Mesenchymal stem cell (in vitro differentiated cells and primary cell): Measurements from ENCODE around the gene USP46.

Experiments
- DNase-seq: peaks from one replicate; pipeline ENCODE4 v3.0.0-alpha.2; 2013
- H2AFZ ChIP-seq: one replicate; pipeline ENCODE4 v1.6.1; 2013; ENCODE audit warnings: low read depth, mild to moderate bottlenecking, control low read depth, inconsistent platforms, low read length, moderate library complexity
- H2AK5ac ChIP-seq: 2 replicates; pipeline ENCODE4 v1.6.1; 2013; ENCODE audit warnings: low read length, moderate library complexity, mild to moderate bottlenecking, inconsistent platforms; ENCODE audit not compliant: severe bottlenecking
- H2BK120ac ChIP-seq: one replicate; pipeline ENCODE4 v1.6.1; 2013; ENCODE audit warnings: low read depth, mild to moderate bottlenecking, inconsistent platforms, low read length, moderate library complexity
- H2BK12ac ChIP-seq, 2 experiments: one replicate each; pipeline ENCODE4 v1.6.1; 2013; ENCODE audit warnings: inconsistent platforms in 2 of 2, low read length in 2 of 2, mild to moderate bottlenecking in 2 of 2, moderate library complexity in 2 of 2, control low read depth in 1 of 2
- H2BK15ac ChIP-seq: one replicate; pipeline ENCODE4 v1.6.1; 2013; ENCODE audit warnings: mild to moderate bottlenecking, low read depth, inconsistent platforms; ENCODE audit not compliant: poor library complexity, severe bottlenecking
- H2BK5ac ChIP-seq: 2 replicates; pipeline ENCODE4 v1.6.1; 2013; ENCODE audit warnings: low read depth, mild to moderate bottlenecking, low read length, control low read depth, inconsistent platforms; ENCODE audit not compliant: poor library complexity, severe bottlenecking
- H3K14ac ChIP-seq, 2 experiments: one replicate each; pipeline ENCODE4 v1.6.1; 2013; ENCODE audit warnings: inconsistent platforms in 2 of 2, low read length in 2 of 2, control low read depth in 1 of 2, mild to moderate bottlenecking in 1 of 2, moderate library complexity in 1 of 2
- H3K18ac ChIP-seq, 2 experiments: one replicate each; pipeline ENCODE4 v1.6.1; 2013; ENCODE audit warnings: inconsistent platforms in 2 of 2, low read length in 2 of 2, control low read depth in 1 of 2, low read depth in 1 of 2, mild to moderate bottlenecking in 1 of 2
- H3K23ac ChIP-seq, 2 experiments: one replicate each; pipeline ENCODE4 v1.6.1; 2013; ENCODE audit warnings: inconsistent platforms in 2 of 2, low read length in 2 of 2, mild to moderate bottlenecking in 2 of 2, moderate library complexity in 2 of 2, control low read depth in 1 of 2
- H3K27ac ChIP-seq: 2 replicates; pipeline ENCODE4 v1.5.1; 2013; ENCODE audit warnings: mild to moderate bottlenecking, moderate library complexity, low read length, control low read depth, inconsistent platforms; ENCODE audit not compliant: poor library complexity, severe bottlenecking
- H3K27me3 ChIP-seq, 2 experiments: 2 replicates each; pipeline versions ENCODE4 v1.6.1 to v1.7.0; 2013; ENCODE audit warnings: low read length in 2 of 2, mild to moderate bottlenecking in 2 of 2, moderate library complexity in 2 of 2, control low read depth in 1 of 2, inconsistent platforms in 1 of 2; ENCODE audit not compliant: control insufficient read depth in 1 of 2, insufficient read depth in 1 of 2
- H3K36me3 ChIP-seq, 2 experiments: 2 replicates each; pipeline versions ENCODE4 v1.6.1 to v1.7.0; 2013; ENCODE audit warnings: low read length in 2 of 2, control low read depth in 1 of 2, inconsistent platforms in 1 of 2, low read depth in 1 of 2, mild to moderate bottlenecking in 1 of 2; ENCODE audit not compliant: insufficient read depth in 2 of 2, control insufficient read depth in 1 of 2
- H3K4ac ChIP-seq, 2 experiments: one replicate each; pipeline ENCODE4 v1.6.1; 2013; ENCODE audit warnings: inconsistent platforms in 2 of 2, low read length in 2 of 2, mild to moderate bottlenecking in 2 of 2, moderate library complexity in 2 of 2, control low read depth in 1 of 2, low read depth in 1 of 2
- H3K4me1 ChIP-seq: 2 replicates; pipeline ENCODE4 v1.6.1; 2013; ENCODE audit warnings: low read depth, low read length, control low read depth; ENCODE audit not compliant: control insufficient read depth, insufficient read depth
- H3K4me2 ChIP-seq: 2 replicates; pipeline ENCODE4 v1.6.1; 2013; ENCODE audit warnings: low read length, mild to moderate bottlenecking, inconsistent platforms; ENCODE audit not compliant: poor library complexity, severe bottlenecking
- H3K4me3 ChIP-seq, 2 experiments: 2 replicates each; pipeline versions ENCODE4 v1.5.1 to v1.7.0; 2013; ENCODE audit warnings: low read length in 2 of 2, mild to moderate bottlenecking in 2 of 2, control low read depth in 1 of 2, low read depth in 1 of 2; ENCODE audit not compliant: insufficient read depth in 1 of 2
- H3K79me1 ChIP-seq: replicated peaks from 2 replicates; pipeline ENCODE4 v1.6.1; 2013; ENCODE audit warnings: mild to moderate bottlenecking, control low read depth, low read length, inconsistent platforms; ENCODE audit not compliant: poor library complexity, severe bottlenecking
- H3K9ac ChIP-seq: 2 replicates; pipeline ENCODE4 v1.7.0; 2013; ENCODE audit warnings: mild to moderate bottlenecking, low read length, moderate library complexity
- H3K9me3 ChIP-seq: 2 replicates; pipeline ENCODE4 v1.7.0; 2013; ENCODE audit warnings: mild to moderate bottlenecking, low read length; ENCODE audit not compliant: control insufficient read depth
- H4K8ac ChIP-seq: one replicate; pipeline ENCODE4 v1.6.1; 2013; ENCODE audit warnings: inconsistent platforms, mild to moderate bottlenecking, low read length, moderate library complexity
- H4K91ac ChIP-seq: one replicate; pipeline ENCODE4 v1.6.1; 2013; ENCODE audit warnings: mild to moderate bottlenecking, low read length, inconsistent platforms
- WGBS: methylation state at CpG from one replicate; pipeline ENCODE4 v1.1.7; 2013; ENCODE audit warnings: mixed read lengths; 5-methylcytosine and 5-hydroxymethylcytosine counted together

Gene USP46

DNA sequence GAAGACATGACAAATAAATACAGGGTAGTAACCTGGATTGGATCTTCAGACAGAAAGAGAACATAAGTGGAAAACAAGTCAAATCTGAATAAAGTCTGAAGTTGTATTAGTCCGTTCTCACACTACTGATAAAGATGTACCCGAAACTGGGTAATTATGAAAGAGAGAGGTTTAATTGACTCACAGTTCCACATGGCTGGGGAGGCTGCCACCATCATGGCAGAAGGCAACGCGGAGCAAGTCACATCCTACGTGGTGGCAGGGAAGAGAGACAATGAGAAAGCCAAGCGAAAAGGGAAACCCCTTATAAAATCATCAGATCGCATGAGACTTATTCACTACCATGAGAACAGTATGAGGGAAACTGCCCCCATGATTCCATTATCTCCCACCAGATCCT lies 82.8 kb downstream of the USP46 start:
- Histone ChIP-seq H2BK12ac (peak overlapping the region; percentile 47 to 92), H3K36me3 (no peaks in the 10 kb centered on the region), H2AK5ac (no peak overlapping the region), H3K14ac (no peak overlapping the region), H3K9me3 (no peaks in the 10 kb centered on the region), H3K27me3 (no peaks in the 10 kb centered on the region), H4K8ac (peak overlapping the region; percentile 59), H3K9ac (no peak overlapping the region), H2AFZ (no peak overlapping the region), H2BK120ac (no peak overlapping the region), H2BK5ac (no peak overlapping the region), H4K91ac (peak overlapping the region; percentile 84), H2BK15ac (no peak overlapping the region), H3K4ac (peak overlapping the region in 1 of 2 experiments; percentile 35), H3K18ac (peak overlapping the region in 1 of 2 experiments; percentile 34), H3K4me3 (no peak overlapping the region), H3K4me1 (peaks cover 7% of the 10 kb centered on the region), H3K79me1 (no peaks in the 10 kb centered on the region), H3K4me2 (no peak overlapping the region), H3K23ac (no peak overlapping the region), H3K27ac (no peak overlapping the region)
- no peak for DNase-seq
- WGBS, result 100% methylated on average over 5 of the region's 7 CpGs

DNA sequence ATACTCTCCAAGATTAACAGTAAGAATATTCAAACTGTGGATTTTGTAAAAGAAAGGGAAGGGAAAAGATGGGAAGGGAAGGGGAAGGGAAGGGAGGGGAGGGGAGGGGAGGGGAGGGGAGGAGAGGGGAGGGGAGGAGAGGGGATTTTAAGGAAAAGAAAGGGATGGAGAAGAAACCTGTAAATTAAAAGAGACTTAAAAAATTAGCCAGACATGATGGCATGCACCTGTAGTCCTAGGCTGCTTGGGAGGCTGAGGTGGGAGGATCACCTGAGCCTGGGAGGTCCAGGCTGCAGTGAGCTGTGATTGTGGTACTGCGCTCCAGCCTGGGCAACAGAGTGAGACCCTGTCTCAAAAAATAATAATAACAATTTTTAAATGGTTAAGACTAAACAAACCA lies 83.7 kb downstream of the USP46 start:
- H3K4me3 ChIP-seq, result no peak overlapping the region
- H3K36me3 ChIP-seq, result no peaks in the 10 kb centered on the region
- no peak overlapping the region for H2AK5ac ChIP-seq
- no peak overlapping the region for H3K4me2 ChIP-seq
- no peak overlapping the region for H4K8ac ChIP-seq
- no peak overlapping the region for H3K23ac ChIP-seq
- no peak for DNase-seq
- H3K27ac ChIP-seq, result no peak overlapping the region
- WGBS, result no CpG with 5 or more reads among the region's 1 CpG
- no peaks in the 10 kb centered on the region for H3K9me3 ChIP-seq
- H3K79me1 ChIP-seq, result no peaks in the 10 kb centered on the region
- H4K91ac ChIP-seq, result no peak overlapping the region
- peak overlapping the region in 1 of 2 experiments; percentile 63 for H2BK12ac ChIP-seq
- no peaks in the 10 kb centered on the region for H3K27me3 ChIP-seq
- H3K4me1 ChIP-seq, result peaks cover 7% of the 10 kb centered on the region
- H3K14ac ChIP-seq, result no peak overlapping the region
- no peak overlapping the region for H3K4ac ChIP-seq
- peak overlapping the region in 1 of 2 experiments; percentile 34 for H3K18ac ChIP-seq
- no peak overlapping the region for H2BK15ac ChIP-seq
- no peak overlapping the region for H2AFZ ChIP-seq
- H2BK5ac ChIP-seq, result no peak overlapping the region
- no peak overlapping the region for H2BK120ac ChIP-seq
- no peak overlapping the region for H3K9ac ChIP-seq

DNA sequence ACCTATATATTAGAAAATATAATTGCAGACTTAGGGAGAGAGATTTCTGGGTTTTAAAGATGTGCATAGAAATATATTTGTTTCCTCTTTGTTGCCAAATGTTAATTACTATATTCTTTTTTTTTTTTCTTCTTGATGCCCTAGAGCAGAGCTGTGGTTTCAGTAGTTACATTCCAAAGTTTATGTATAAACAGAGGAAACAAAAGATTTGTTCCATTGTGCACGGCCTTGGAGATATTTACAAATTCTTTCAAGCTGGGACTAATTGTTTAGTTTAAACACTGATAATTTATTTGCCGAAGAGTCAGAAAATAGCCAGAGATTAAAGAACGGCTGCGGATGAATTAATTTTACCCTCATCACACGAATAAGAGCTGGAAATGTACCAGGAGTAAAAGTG lies 85.1 kb downstream of the USP46 start:
- no peak overlapping the region for H3K14ac ChIP-seq
- H3K9me3 ChIP-seq, result no peaks in the 10 kb centered on the region
- H2BK120ac ChIP-seq, result no peak overlapping the region
- H4K8ac ChIP-seq, result no peak overlapping the region
- H3K79me1 ChIP-seq, result no peaks in the 10 kb centered on the region
- H3K9ac ChIP-seq, result no peak overlapping the region
- H2BK15ac ChIP-seq, result no peak overlapping the region
- H2AK5ac ChIP-seq, result no peak overlapping the region
- H3K4ac ChIP-seq, result no peak overlapping the region
- WGBS, result 0% methylated on average over 1 of the region's 5 CpGs
- H3K4me3 ChIP-seq, result no peak overlapping the region
- H2BK5ac ChIP-seq, result no peak overlapping the region
- H3K4me1 ChIP-seq, result peaks cover 7% of the 10 kb centered on the region
- DNase-seq, result peak; percentile 55
- no peak overlapping the region for H2BK12ac ChIP-seq
- H3K36me3 ChIP-seq, result no peaks in the 10 kb centered on the region
- H3K27ac ChIP-seq, result no peak overlapping the region
- no peak overlapping the region for H3K23ac ChIP-seq
- H3K27me3 ChIP-seq, result peaks cover 0 to 6% of the 10 kb centered on the region in 2 experiments
- no peak overlapping the region for H2AFZ ChIP-seq
- H4K91ac ChIP-seq, result no peak overlapping the region
- no peak overlapping the region for H3K4me2 ChIP-seq
- no peak overlapping the region for H3K18ac ChIP-seq

DNA sequence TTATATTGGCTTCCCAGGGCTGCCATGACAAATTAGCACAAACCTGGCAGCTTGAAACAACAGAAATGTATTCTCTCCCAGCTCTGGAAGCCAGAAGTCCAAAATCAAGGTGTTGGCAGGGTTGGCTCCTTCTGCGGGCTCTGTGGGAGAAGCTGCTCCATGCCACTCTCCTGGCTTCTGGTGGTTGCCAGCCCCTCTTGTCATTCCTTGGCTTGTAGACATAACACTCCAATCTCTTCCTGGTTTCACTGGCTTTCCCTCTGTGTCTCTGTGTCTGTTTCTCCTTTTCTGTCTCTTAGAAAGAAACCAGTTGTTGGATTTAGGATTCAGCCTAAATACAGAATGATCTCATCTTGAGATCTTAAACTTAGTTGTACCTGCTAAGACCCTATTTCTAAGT lies 85.5 kb downstream of the USP46 start:
- no peak overlapping the region for H3K14ac ChIP-seq
- H2AFZ ChIP-seq, result no peak overlapping the region
- H2BK120ac ChIP-seq, result no peak overlapping the region
- DNase-seq, result peak; percentile 73
- peak overlapping the region; percentile 49 for H2AK5ac ChIP-seq
- peak overlapping the region; percentile 69 to 73 for H3K18ac ChIP-seq
- no peak overlapping the region for H3K4me2 ChIP-seq
- H3K4me1 ChIP-seq, result peaks cover 5% of the 10 kb centered on the region
- WGBS, result 85% methylated on average over 1 of the region's 1 CpG
- no peak overlapping the region for H4K8ac ChIP-seq
- no peak overlapping the region for H3K9ac ChIP-seq
- no peak overlapping the region for H3K23ac ChIP-seq
- H2BK15ac ChIP-seq, result peak overlapping the region; percentile 39
- H3K27ac ChIP-seq, result peak overlapping the region; percentile 41
- no peaks in the 10 kb centered on the region for H3K79me1 ChIP-seq
- H2BK5ac ChIP-seq, result no peak overlapping the region
- H4K91ac ChIP-seq, result peak overlapping the region; percentile 44
- H3K36me3 ChIP-seq, result no peaks in the 10 kb centered on the region
- peaks cover 0 to 6% of the 10 kb centered on the region in 2 experiments for H3K27me3 ChIP-seq
- peak overlapping the region in 1 of 2 experiments; percentile 83 for H3K4ac ChIP-seq
- H3K9me3 ChIP-seq, result no peaks in the 10 kb centered on the region
- peak overlapping the region in 1 of 2 experiments; percentile 25 for H3K4me3 ChIP-seq
- H2BK12ac ChIP-seq, result peak overlapping the region in 1 of 2 experiments; percentile 77
